AG04450 (cell line): ENCODE measurements around the gene FASN. TPM values are rescaled to one million over a fixed set of nuclear protein-coding genes. Genes with fewer than 3 reads are reported as not detected.

Source experiments
- CTCF ChIA-PET: fragments of 300-600, 350-600 bp; formaldehyde crosslinking; extraction: SDS; loops from one replicate; lab custom pipeline; 2022; ENCODE audit warnings: antibody characterized with exemption, inconsistent platforms; lab: Charles Lee
- POLR2A ChIA-PET: fragments of 350-600 bp; formaldehyde crosslinking; extraction: SDS; loops from one replicate; lab custom pipeline; 2021; ENCODE audit warnings: antibody characterized with exemption, inconsistent platforms; lab: Yijun Ruan, JAX
- DNase-seq: peaks from one replicate; pipeline ENCODE4 v3.0.0-alpha.2; 2011; ENCODE audit warnings: low read depth, low spot score
- H3K27ac ChIP-seq: one replicate; pipeline ENCODE4 v1.5.1; 2012; ENCODE audit warnings: low read depth, low read length, control low read depth
- H3K27me3 ChIP-seq: one replicate; pipeline ENCODE4 v1.6.0; 2012; ENCODE audit warnings: low read length; ENCODE audit not compliant: control insufficient read depth, insufficient read depth
- H3K4me3 ChIP-seq: 2 replicates; pipeline ENCODE4 v1.5.1; 2011; ENCODE audit warnings: mild to moderate bottlenecking, low read depth, low read length, control low read depth
- H3K9me3 ChIP-seq: 2 replicates; pipeline ENCODE4 v1.5.1; 2012; ENCODE audit warnings: low read length; ENCODE audit not compliant: control insufficient read depth, insufficient read depth
- CTCF ChIP-seq: IDR thresholded peaks from 2 replicates; pipeline ENCODE4 v1.5.1; 2011; ENCODE audit warnings: low read depth, low read length, control low read depth, inconsistent platforms
- polyA plus RNA-seq: library from polyadenylated mRNA; depleted of rRNA; stranded (reverse); fragments of >200 nt; gene quantifications from 2 replicates; pipeline ENCODE4 v1.2.3, GENCODE V29; 2011

FASN gene
- polyA plus RNA-seq, 1 experiment, result 6.2 TPM

- POLR2A ChIA-PET, result interaction anchor here (0.5 to 2.2 kb wide), 3 partner anchors 13 to 48 kb away, joined by 4 to 8 read pairs (median 5); partner anchors contain the start of gene DCXR
- Histone ChIP-seq H3K27ac (no peak overlapping the region), H3K9me3 (peaks cover 4% of the 10 kb centered on the region; the same call in 1 of the 2 replicates), H3K27me3 (no peaks in the 10 kb centered on the region), H3K4me3 (peak overlapping the region; percentile 85)
- CTCF ChIA-PET, result interaction anchor here (1.6 kb wide), 1 partner anchor 13 kb away, joined by 4 read pairs; the partner anchor contains the start of gene DCXR
- no peak for TF ChIP-seq CTCF
- DNase-seq, result no peak
These were observed 47.0 kb downstream of the FASN start for GRCh38 chr17:82050761-82051641.

- no peak for DNase-seq
- H3K4me3 ChIP-seq, result peak overlapping the region; percentile 85
- CTCF ChIA-PET, result interaction anchor here (1.6 kb wide), 1 partner anchor 13 kb away, joined by 4 read pairs; the partner anchor contains the start of gene DCXR
- POLR2A ChIA-PET, result interaction anchor here (2.2 kb wide), 1 partner anchor 13 kb away, joined by 8 read pairs; the partner anchor contains the start of gene DCXR
- TF ChIP-seq CTCF, result no peak
- H3K9me3 ChIP-seq, result peaks cover 4% of the 10 kb centered on the region; the same call in 1 of the 2 replicates
- H3K27me3 ChIP-seq, result no peaks in the 10 kb centered on the region
- H3K27ac ChIP-seq, result no peak overlapping the region
These were observed 47.8 kb downstream of the FASN start for GRCh38 chr17:82050152-82050760.

GRCh38 chr17:82049521-82049971 is 48.5 kb downstream of the FASN start:
- CTCF ChIA-PET, result interaction anchor here (1.6 kb wide), 1 partner anchor 12 kb away, joined by 4 read pairs; the partner anchor contains the start of gene DCXR
- peaks cover 4% of the 10 kb centered on the region; the same call in 1 of the 2 replicates for H3K9me3 ChIP-seq
- no peak overlapping the region for H3K27ac ChIP-seq
- no peak for DNase-seq
- POLR2A ChIA-PET, result no interaction called here
- no peak overlapping the region for H3K4me3 ChIP-seq
- no peaks in the 10 kb centered on the region for H3K27me3 ChIP-seq
- TF ChIP-seq CTCF, result no peak

GRCh38 chr17:82049106-82049505 is 48.9 kb downstream of the FASN start:
- TF ChIP-seq CTCF, result no peak
- CTCF ChIA-PET, result no interaction called here

More at GRCh38 chr17:82049106-82049505, 48.9 kb downstream of the FASN start:
- no peaks in the 10 kb centered on the region for H3K27me3 ChIP-seq
- H3K4me3 ChIP-seq, result no peak overlapping the region
- H3K27ac ChIP-seq, result no peak overlapping the region
- DNase-seq, result no peak
- POLR2A ChIA-PET, result no interaction called here
- peaks cover 4% of the 10 kb centered on the region; the same call in 1 of the 2 replicates for H3K9me3 ChIP-seq
